Prostate gland (tissue), 2 donors: ENCODE data around the gene MYLK. TPM values are rescaled to one million over a fixed set of nuclear protein-coding genes. Genes with fewer than 3 reads are reported as not detected.
A peak's percentile ranks its signal among the peaks of the same experiment; 100 is the strongest.

Experiments used
- DNase-seq: peaks from one replicate; pipeline ENCODE4 v3.0.0-alpha.2; 2019; ENCODE audit warnings: low spot score
- H3K27ac ChIP-seq, 2 donors: fragments of 200-600 bp; sonication (generic); 2 replicates each; pipeline ENCODE4 v1.5.1; 2017 to 2019
- H3K27me3 ChIP-seq: fragments of 200-600 bp; sonication (generic); replicated peaks from 2 replicates; pipeline ENCODE4 v1.5.1; 2019; ENCODE audit not compliant: insufficient read depth
- H3K36me3 ChIP-seq, 2 donors: fragments of 200-600 bp; sonication (generic); 1 replicate in 1 of 2; 2 replicates in 1 of 2; pipeline versions ENCODE4 v1.5.1 to v1.8.1; 2017 to 2019
- H3K4me1 ChIP-seq: fragments of 200-600 bp; sonication (generic); replicated peaks from 2 replicates; pipeline ENCODE4 v1.5.1; 2019
- H3K4me3 ChIP-seq, 2 donors: fragments of 200-600 bp; sonication (generic); 2 replicates each; pipeline ENCODE4 v1.5.1; 2017 to 2019
- H3K9me3 ChIP-seq: fragments of 200-600 bp; sonication (generic); 2 replicates; pipeline ENCODE4 v1.5.1; 2017
- CTCF ChIP-seq, 4 experiments: fragments of 200-600 bp in 2 of 4; fragments of 450-650 bp in 2 of 4; sonication (generic) in 2 of 4; IDR thresholded peaks; 1 replicate in 3 of 4; 2 replicates in 1 of 4; pipeline ENCODE4 v1.5.1; 2016 to 2019; ENCODE audit warnings: antibody characterized with exemption in 4 of 4, mild to moderate bottlenecking in 2 of 4, moderate library complexity in 2 of 4
- POLR2A ChIP-seq: fragments of 450-650 bp; IDR thresholded peaks from one replicate; pipeline ENCODE4 v1.6.1; 2016; ENCODE audit warnings: antibody characterized with exemption, mild to moderate bottlenecking
- POLR2AphosphoS5 ChIP-seq: sonication (generic); formaldehyde crosslinking; IDR thresholded peaks from one replicate; pipeline ENCODE4 v1.6.1; 2017; ENCODE audit warnings: antibody characterized with exemption
- WGBS: methylation state at CpG from one replicate; pipeline ENCODE4 v1.1.5; 2018; 5-methylcytosine and 5-hydroxymethylcytosine counted together
- intact Hi-C: fragments of 100-400 bp; cut with DNase I; formaldehyde crosslinking; loops from one replicate; pipeline ENCODE4 v1.14.2; 2022
- total RNA-seq, 2 donors: library from RNA; depleted of rRNA; stranded (reverse); fragments of >200 nt; gene quantifications; one replicate each; pipeline ENCODE4 v1.1.0, GENCODE V29; 2016

MYLK gene
- total RNA-seq, 2 donors from 2014 or later: 345 to 600 TPM

GRCh38 chr3:123628996-123629746, 255.0 kb downstream of the MYLK start:
- H3K4me1 ChIP-seq: peaks cover 27% of the 10 kb centered on the region
- peak overlapping the region in 1 of 2 donors; percentile 85 for H3K27ac ChIP-seq
- intact Hi-C loops: no loop called here
- TF ChIP-seq CTCF (IDR thresholded peaks at IDR 0.05): no peak
- no peak for TF ChIP-seq POLR2AphosphoS5
- no peak for TF ChIP-seq POLR2A
- no peaks in the 10 kb centered on the region for H3K27me3 ChIP-seq
- no peak for DNase-seq
- WGBS: 91% methylated on average over 22 of the region's 22 CpGs
- H3K36me3 ChIP-seq: no peaks in the 10 kb centered on the region
- H3K4me3 ChIP-seq: no peak overlapping the region
- no peaks in the 10 kb centered on the region for H3K9me3 ChIP-seq

- TF ChIP-seq POLR2AphosphoS5 (peak; percentile 70), POLR2A (no peak)
- H3K36me3 ChIP-seq: no peaks in the 10 kb centered on the region
- H3K4me3 ChIP-seq: no peak overlapping the region
- no peaks in the 10 kb centered on the region for H3K9me3 ChIP-seq
- H3K27ac ChIP-seq: peak overlapping the region; percentile 2 to 85
- peaks cover 18% of the 10 kb centered on the region for H3K4me1 ChIP-seq
- WGBS: 43% methylated on average over 6 of the region's 6 CpGs
- no peaks in the 10 kb centered on the region for H3K27me3 ChIP-seq
- peak; percentile 67 for DNase-seq
- intact Hi-C loops: no loop called here
These were observed 256.2 kb downstream of the MYLK start for GRCh38 chr3:123627673-123628670.

- no peak overlapping the region for H3K4me3 ChIP-seq
- intact Hi-C loops: no loop called here
- TF ChIP-seq POLR2A: no peak
- TF ChIP-seq POLR2AphosphoS5: no peak
- no peak for TF ChIP-seq CTCF (IDR thresholded peaks at IDR 0.05)
- DNase-seq: no peak
- peaks cover 10% of the 10 kb centered on the region for H3K4me1 ChIP-seq
- peak overlapping the region; percentile 36 to 85 for H3K27ac ChIP-seq
- 91% methylated on average over 7 of the region's 7 CpGs for WGBS
- H3K27me3 ChIP-seq: no peaks in the 10 kb centered on the region
- no peaks in the 10 kb centered on the region for H3K36me3 ChIP-seq
- no peaks in the 10 kb centered on the region for H3K9me3 ChIP-seq
These were observed 257.3 kb downstream of the MYLK start for GRCh38 chr3:123626881-123627280.

- intact Hi-C loops: no loop called here
- H3K27me3 ChIP-seq: no peaks in the 10 kb centered on the region
- H3K36me3 ChIP-seq: no peaks in the 10 kb centered on the region
- no peaks in the 10 kb centered on the region for H3K9me3 ChIP-seq
- peaks cover 13% of the 10 kb centered on the region for H3K4me1 ChIP-seq
- H3K4me3 ChIP-seq: no peak overlapping the region
- WGBS: 70% methylated on average over 1 of the region's 1 CpG
- DNase-seq: no peak
- TF ChIP-seq POLR2A (no peak), CTCF (IDR thresholded peaks at IDR 0.05) (no peak), POLR2AphosphoS5 (no peak)
- peak overlapping the region in 1 of 2 donors; percentile 26 for H3K27ac ChIP-seq
These were observed 259.8 kb downstream of the MYLK start for GRCh38 chr3:123624302-123624701.

GRCh38 chr3:123623346-123623880, 260.7 kb downstream of the MYLK start:
- H3K36me3 ChIP-seq: no peaks in the 10 kb centered on the region
- peaks cover 8% of the 10 kb centered on the region for H3K4me1 ChIP-seq
- H3K9me3 ChIP-seq: no peaks in the 10 kb centered on the region
- H3K27me3 ChIP-seq: no peaks in the 10 kb centered on the region
- 83% methylated on average over 5 of the region's 5 CpGs for WGBS
- no peak overlapping the region for H3K4me3 ChIP-seq
- DNase-seq: no peak
- intact Hi-C loops: no loop called here
- TF ChIP-seq POLR2AphosphoS5: no peak
- TF ChIP-seq POLR2A: no peak
- TF ChIP-seq CTCF (IDR thresholded peaks at IDR 0.05): no peak
- peak overlapping the region in 1 of 2 donors; percentile 30 for H3K27ac ChIP-seq
